ENCODE results near the gene UBAP2L.
"Not testable (repeated sequence)": the region's sequence is repeated elsewhere in the genome, so short reads cannot be mapped to it uniquely, and the experiment has no call there.

The UBAP2L gene

GRCh38 chr1:154314226-154314625, 93.5 kb downstream of the UBAP2L start:
- not testable (repeated sequence) for H3K4me3 ChIP-seq (ENCODE audit: low read depth, low read length); H3K4me1 ChIP-seq (ENCODE audit: control insufficient read depth, insufficient read depth, low read length); H3K27ac ChIP-seq (ENCODE audit: low read depth, low read length); H3K9ac ChIP-seq (ENCODE audit: low read length); H3K36me3 ChIP-seq (ENCODE audit: control insufficient read depth, insufficient read depth, low read length); H3K27me3 ChIP-seq (ENCODE audit: control insufficient read depth, insufficient read depth, low read length)
- H3K9me3 ChIP-seq (ENCODE audit: control insufficient read depth, insufficient read depth, low read depth, low read length): peaks cover 11% of the 10 kb centered on the region; the same call in 1 of the 2 replicates

- Histone ChIP-seq H3K27ac (ENCODE audit: low read depth, low read length) (no peak overlapping the region), H3K9ac (ENCODE audit: low read length) (no peak overlapping the region), H3K4me3 (ENCODE audit: low read depth, low read length) (no peak overlapping the region), H3K36me3 (ENCODE audit: control insufficient read depth, insufficient read depth, low read length) (no peaks in the 10 kb centered on the region), H3K9me3 (ENCODE audit: control insufficient read depth, insufficient read depth, low read depth, low read length) (peaks cover 11% of the 10 kb centered on the region; the same call in 1 of the 2 replicates), H3K4me1 (ENCODE audit: control insufficient read depth, insufficient read depth, low read length) (no peaks in the 10 kb centered on the region), H3K27me3 (ENCODE audit: control insufficient read depth, insufficient read depth, low read length) (no peaks in the 10 kb centered on the region)
These were observed 95.9 kb downstream of the UBAP2L start for GRCh38 chr1:154316704-154317103.

DNA sequence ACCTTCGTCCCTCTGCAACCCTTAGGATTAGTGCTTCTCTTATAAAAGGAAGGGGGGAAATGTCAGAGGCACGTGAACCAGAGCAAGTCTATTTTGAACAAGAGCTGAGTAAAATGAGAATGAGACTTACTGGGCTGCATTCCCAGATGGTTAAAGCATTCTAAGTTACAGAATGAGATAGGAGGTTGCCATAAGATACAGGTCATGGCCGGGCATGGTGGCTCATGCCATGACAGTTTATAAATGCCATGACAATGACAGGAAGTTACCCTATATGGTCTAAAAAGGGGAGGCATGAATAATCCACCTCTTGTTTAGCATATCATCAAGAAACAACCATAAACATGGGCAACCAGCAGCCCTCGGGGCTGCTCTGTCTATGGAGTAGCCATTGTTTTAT, 97.6 kb downstream of the UBAP2L start:
- Histone ChIP-seq H3K4me1 (ENCODE audit: control insufficient read depth, insufficient read depth, low read length) (no peaks in the 10 kb centered on the region), H3K27me3 (ENCODE audit: control insufficient read depth, insufficient read depth, low read length) (peaks cover 9% of the 10 kb centered on the region; the same call in 1 of the 2 replicates), H3K9me3 (ENCODE audit: control insufficient read depth, insufficient read depth, low read depth, low read length) (peaks cover 11% of the 10 kb centered on the region; the same call in 1 of the 2 replicates), H3K36me3 (ENCODE audit: control insufficient read depth, insufficient read depth, low read length) (no peaks in the 10 kb centered on the region), H3K4me3 (ENCODE audit: low read depth, low read length) (no peak overlapping the region), H3K27ac (ENCODE audit: low read depth, low read length) (no peak overlapping the region), H3K9ac (ENCODE audit: low read length) (no peak overlapping the region)
